ENCODE results near the gene UQCC2. TPM values are rescaled to one million over a fixed set of nuclear protein-coding genes. Genes with fewer than 3 reads are reported as not detected.

UQCC2 gene
- total RNA-seq, 1 experiment from 2014 or later = 71.2 TPM

DNA sequence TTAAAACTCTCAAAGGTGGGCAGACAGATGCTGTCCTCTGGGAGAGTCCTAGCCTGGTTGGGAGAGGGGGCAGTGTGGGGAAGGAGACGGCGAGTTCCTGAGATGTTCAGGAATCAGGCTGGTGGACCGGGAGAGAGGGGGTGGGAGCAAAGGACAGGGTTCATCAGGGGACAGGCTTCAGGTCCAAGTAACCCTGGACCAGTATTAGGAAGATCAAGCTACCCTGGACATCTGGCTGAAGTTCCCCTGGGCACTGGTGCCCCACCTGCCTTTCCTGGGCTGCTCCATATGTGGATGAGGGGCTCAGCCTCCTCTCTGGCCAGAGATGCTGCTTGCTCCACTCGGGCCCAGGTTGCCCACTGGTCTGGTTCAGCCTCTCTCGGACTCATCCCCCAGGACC is 36.3 kb upstream of the UQCC2 start:
- no peak overlapping the region for H3K27ac ChIP-seq
- no peaks in the 10 kb centered on the region for H3K9me3 ChIP-seq (ENCODE audit: insufficient read depth, low read depth)
- ChIA-PET POLR2A (ENCODE audit: unreplicated experiment) (no interaction called here), CTCF (no interaction called here)
- peaks cover 16% of the 10 kb centered on the region; the same call in 1 of the 2 replicates for H3F3A ChIP-seq (ENCODE audit: insufficient read depth, low read depth)
- peaks cover 49% of the 10 kb centered on the region for H3K4me1 ChIP-seq (replicated peaks; ENCODE audit: insufficient read depth)
- no peak for DNase-seq
- H2AFZ ChIP-seq = no peak overlapping the region
- no peaks in the 10 kb centered on the region for H3K36me3 ChIP-seq (ENCODE audit: low read depth)
- intact Hi-C loops (cut with micrococcal nuclease; ENCODE audit: unreplicated experiment) = no loop called here
- no peak overlapping the region for H3K4me2 ChIP-seq
- no peaks in the 10 kb centered on the region for H3K9me2 ChIP-seq (ENCODE audit: insufficient read depth)
- no peak overlapping the region for H3K4me3 ChIP-seq
- H3K79me2 ChIP-seq (ENCODE audit: low read depth) = no peaks in the 10 kb centered on the region
- no peaks in the 10 kb centered on the region for H3K27me3 ChIP-seq (ENCODE audit: insufficient read depth, low read depth)
- H4K20me1 ChIP-seq (ENCODE audit: insufficient read depth) = no peaks in the 10 kb centered on the region
- TF ChIP-seq CTCF (conservative IDR thresholded peaks at IDR 0.05) = no peak
- no peak for TF ChIP-seq EZH2 (IDR thresholded peaks at IDR 0.05; ENCODE audit: low read depth)
- no TSS peak for BruUV-seq (replicated peaks)

- Histone ChIP-seq H3K9me2 (ENCODE audit: insufficient read depth) (no peaks in the 10 kb centered on the region), H3K27ac (no peak within 1 kb of the TSS), H3F3A (ENCODE audit: insufficient read depth, low read depth) (peaks cover 16% of the 10 kb centered on the region; the same call in 1 of the 2 replicates), H3K4me2 (no peak within 1 kb of the TSS), H3K4me1 (replicated peaks; ENCODE audit: insufficient read depth) (peaks cover 38% of the 10 kb centered on the region), H3K4me3 (no peak within 1 kb of the TSS), H3K9me3 (ENCODE audit: insufficient read depth, low read depth) (no peaks in the 10 kb centered on the region), H3K36me3 (ENCODE audit: low read depth) (no peaks in the 10 kb centered on the region), H2AFZ (no peak within 1 kb of the TSS), H3K27me3 (ENCODE audit: insufficient read depth, low read depth) (no peaks in the 10 kb centered on the region), H3K79me2 (ENCODE audit: low read depth) (no peaks in the 10 kb centered on the region), H4K20me1 (ENCODE audit: insufficient read depth) (no peaks in the 10 kb centered on the region)
- CTCF ChIA-PET = interaction anchor here (1.1 kb wide), 1 partner anchor 13 kb away, joined by 4 read pairs; no protein-coding TSS in a partner anchor
- TF ChIP-seq EZH2 (IDR thresholded peaks at IDR 0.05; ENCODE audit: low read depth) = no peak
- TF ChIP-seq CTCF (conservative IDR thresholded peaks at IDR 0.05) = no peak
- POLR2A ChIA-PET (ENCODE audit: unreplicated experiment) = no interaction called here
- no TSS peak for BruUV-seq (replicated peaks)
- no peak for DNase-seq
- intact Hi-C loops (cut with micrococcal nuclease; ENCODE audit: unreplicated experiment) = no loop called here
Observed at GRCh38 chr6:33746651-33747100, 35.2 kb upstream of the UQCC2 start, which contains the start of gene IP6K3. TSS of gene IP6K3 (minus strand) at chr6:33746905. CDS start at chr6:33735476, 11,429 bp downstream.

- Histone ChIP-seq H3K27ac (no peak overlapping the region), H2AFZ (no peak overlapping the region), H3K4me3 (no peak overlapping the region), H3F3A (ENCODE audit: insufficient read depth, low read depth) (peaks cover 16% of the 10 kb centered on the region; the same call in 1 of the 2 replicates), H3K36me3 (ENCODE audit: low read depth) (no peaks in the 10 kb centered on the region), H3K4me2 (no peak overlapping the region), H3K9me2 (ENCODE audit: insufficient read depth) (no peaks in the 10 kb centered on the region), H3K79me2 (ENCODE audit: low read depth) (no peaks in the 10 kb centered on the region), H4K20me1 (ENCODE audit: insufficient read depth) (no peaks in the 10 kb centered on the region), H3K9me3 (ENCODE audit: insufficient read depth, low read depth) (no peaks in the 10 kb centered on the region), H3K27me3 (ENCODE audit: insufficient read depth, low read depth) (no peaks in the 10 kb centered on the region), H3K4me1 (replicated peaks; ENCODE audit: insufficient read depth) (peaks cover 33% of the 10 kb centered on the region)
- TF ChIP-seq EZH2 (IDR thresholded peaks at IDR 0.05; ENCODE audit: low read depth) (no peak), CTCF (conservative IDR thresholded peaks at IDR 0.05) (no peak)
- no peak for DNase-seq
- no TSS peak for BruUV-seq (replicated peaks)
- ChIA-PET POLR2A (ENCODE audit: unreplicated experiment) (no interaction called here), CTCF (interaction anchor here (0.6 to 1.1 kb wide), 3 partner anchors 14 to 598 kb away, joined by 3 to 5 read pairs (median 4); partner anchors contain the start of gene UQCC2)
- intact Hi-C loops (cut with micrococcal nuclease; ENCODE audit: unreplicated experiment) = no loop called here
Observed at GRCh38 chr6:33746036-33746600, 34.6 kb upstream of the UQCC2 start.

Data from PC-9 (cell line).